Spinal cord (tissue), 10 donors: ENCODE results near the gene POLR3A. TPM values are rescaled to one million over a fixed set of nuclear protein-coding genes. Genes with fewer than 3 reads are reported as not detected.
"Not testable (repeated sequence)": the region's sequence is repeated elsewhere in the genome, so short reads cannot be mapped to it uniquely, and the experiment has no call there.

Source experiments
- DNase-seq, 6 donors: peaks; one replicate each; pipeline versions ENCODE4 v3.0.0 to v3.0.0-alpha.2; 2013 to 2015; ENCODE audit warnings: low spot score in 6 of 6, low read depth in 4 of 6
- H3K27ac ChIP-seq: one replicate; pipeline ENCODE4 v1.5.1; 2013; ENCODE audit warnings: low read depth, low read length, control low read depth
- H3K27me3 ChIP-seq: one replicate; pipeline ENCODE4 v1.6.1; 2013; ENCODE audit warnings: low read length; ENCODE audit not compliant: control insufficient read depth, insufficient read depth
- H3K36me3 ChIP-seq: one replicate; pipeline ENCODE4 v1.6.1; 2013; ENCODE audit warnings: low read length; ENCODE audit not compliant: control insufficient read depth, insufficient read depth
- H3K4me1 ChIP-seq: one replicate; pipeline ENCODE4 v1.6.1; 2013; ENCODE audit warnings: low read length; ENCODE audit not compliant: control insufficient read depth, insufficient read depth
- H3K4me3 ChIP-seq: one replicate; pipeline ENCODE4 v1.5.1; 2013; ENCODE audit warnings: low read depth, low read length, control low read depth
- H3K9me3 ChIP-seq: one replicate; pipeline ENCODE4 v1.6.1; 2013; ENCODE audit warnings: low read length; ENCODE audit not compliant: control insufficient read depth, insufficient read depth
- WGBS: methylation state at CpG from one replicate; pipeline ENCODE4 v1.1.5; 2013; ENCODE audit warnings: missing lambda C conversion rate; ENCODE audit not compliant: insufficient coverage; 5-methylcytosine and 5-hydroxymethylcytosine counted together
- long read RNA-seq, 4 donors: transcript quantifications; one replicate each; lab custom pipeline, GENCODE V29; 2026
- polyA plus RNA-seq, 2 donors: library from polyadenylated mRNA; unstranded; fragments of 120-200 nt; gene quantifications; one replicate each; pipeline ENCODE4 v1.2.1, GENCODE V29; 2013; ENCODE audit not compliant: insufficient read length in 2 of 2
- total RNA-seq, 2 donors: library from RNA; depleted of rRNA in 1 of 2; stranded (reverse); fragments of 120-200 nt in 1 of 2; fragments of >200 nt in 1 of 2; gene quantifications; one replicate each; pipeline versions ENCODE4 v1.2.3 to v1.2.4, GENCODE V29; 2013 to 2014
- donor health status: healthy.

Gene POLR3A
- total RNA-seq (10 to 100 TPM; 15.3 to 25.8 TPM), polyA plus RNA-seq (10 to 100 TPM; 22.3 to 23.4 TPM)
- long read RNA-seq, donor 1, full-length matches to known transcripts = 5 of 5 reads
- long read RNA-seq, donor 1, partial matches to known transcripts = 0 of 5 reads
- long read RNA-seq, donor 1, other reads (novel, unspliced or antisense) = 0 of 5 reads
- long read RNA-seq, donor 2, partial matches to known transcripts = 936 of 2,006 reads
- long read RNA-seq, donor 2, other reads (novel, unspliced or antisense) = 1,070 of 2,006 reads
- long read RNA-seq, donor 3, partial matches to known transcripts = 2,335 of 3,013 reads
- long read RNA-seq, donor 3, other reads (novel, unspliced or antisense) = 678 of 3,013 reads
- long read RNA-seq, donor 4, full-length matches to known transcripts = 1 of 1 reads
- long read RNA-seq, donor 4, partial matches to known transcripts = 0 of 1 reads
- long read RNA-seq, donor 4, other reads (novel, unspliced or antisense) = 0 of 1 reads

DNA sequence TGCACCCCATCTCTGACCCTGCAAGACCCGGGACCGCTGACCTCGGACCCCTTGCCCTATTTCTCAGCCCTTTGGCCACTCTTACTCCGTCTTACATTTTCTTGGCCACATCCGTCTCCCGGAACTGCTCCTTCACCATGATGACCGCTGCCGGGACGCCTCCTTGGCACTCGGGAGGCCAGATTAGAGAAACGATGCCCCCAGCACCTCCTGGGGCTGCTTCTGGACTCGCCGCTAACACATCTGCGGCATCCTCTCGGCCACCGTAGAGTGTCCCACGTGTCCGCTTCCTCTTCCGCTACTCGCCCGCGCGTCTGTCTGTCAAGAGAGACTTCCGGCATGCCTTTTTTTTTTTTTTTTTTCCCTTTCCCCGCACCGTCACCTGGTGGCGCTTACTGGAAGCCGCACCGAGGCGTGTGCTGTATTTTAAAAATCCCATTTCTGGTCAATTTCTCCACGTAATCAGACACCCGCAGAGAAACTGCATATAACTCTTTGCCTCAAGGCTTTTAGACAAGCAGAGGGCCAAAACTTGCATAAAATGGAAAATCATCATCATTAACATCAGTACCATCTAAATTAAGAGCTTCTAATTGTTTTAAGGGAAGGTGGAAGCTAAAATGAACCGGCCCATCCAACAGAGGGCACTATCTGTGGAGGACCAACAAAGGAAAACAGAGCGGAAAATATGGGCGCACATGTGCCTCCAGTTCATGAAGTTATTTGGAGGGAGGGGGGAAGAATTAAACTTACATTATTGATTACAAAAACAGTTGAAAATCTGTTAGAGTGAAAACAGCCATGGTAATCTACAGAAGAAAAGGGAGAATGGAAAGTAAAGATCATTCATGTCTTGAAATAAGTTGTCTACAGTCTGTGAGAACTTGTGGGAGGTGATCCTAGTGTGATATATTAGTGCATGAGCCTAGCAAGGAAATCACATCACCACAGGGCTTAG lies at the start of gene POLR3A:
Gene POLR3A, minus strand, starts transcription at position 247 of the 958 bp plus-strand sequence. Its CDS starts 108 bp downstream, at position 139.
- peak; percentile 89 to 99 (median 94) for DNase-seq
- H3K27ac ChIP-seq = peak within 1 kb of the TSS; percentile 90
- H3K4me1 ChIP-seq = peaks cover 12% of the 10 kb centered on the region
- H3K27me3 ChIP-seq = no peaks in the 10 kb centered on the region
- peaks cover 14% of the 10 kb centered on the region for H3K36me3 ChIP-seq
- H3K9me3 ChIP-seq = no peaks in the 10 kb centered on the region
- peak within 1 kb of the TSS; percentile 96 for H3K4me3 ChIP-seq
- WGBS = 0% methylated on average over 32 of the region's 35 CpGs

GRCh38 chr10:78078539-78079330 lies 49.4 kb upstream of the POLR3A start:
- peak in 2 of 6 donors; percentile 67 to 70 for DNase-seq
- Histone ChIP-seq H3K27ac (no peak overlapping the region), H3K9me3 (no peaks in the 10 kb centered on the region), H3K27me3 (no peaks in the 10 kb centered on the region), H3K36me3 (no peaks in the 10 kb centered on the region), H3K4me1 (peaks cover 6% of the 10 kb centered on the region), H3K4me3 (no peak overlapping the region)
- no CpG with 5 or more reads among the region's 4 CpGs for WGBS

DNA sequence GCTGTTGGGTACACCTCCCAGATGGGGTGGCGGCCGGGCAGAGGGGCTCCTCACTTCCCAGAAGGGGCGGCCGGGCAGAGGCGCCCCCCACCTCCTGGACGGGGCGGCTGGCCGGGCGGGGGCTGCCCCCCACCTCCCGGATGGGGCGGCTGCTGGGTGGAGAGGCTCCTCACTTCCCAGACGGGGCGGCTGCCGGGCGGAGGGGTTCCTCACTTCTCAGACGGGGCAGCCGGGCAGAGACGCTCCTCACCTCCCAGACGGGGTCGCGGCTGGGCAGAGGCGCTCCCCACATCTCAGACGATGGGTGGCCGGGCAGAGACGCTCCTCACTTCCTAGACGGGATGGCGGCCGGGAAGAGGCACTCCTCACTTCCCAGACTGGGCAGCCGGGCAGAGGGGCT lies 46.5 kb upstream of the POLR3A start:
- 100% methylated on average over 3 of the region's 29 CpGs for whole genome bisulfite sequencing
- not testable (repeated sequence) for H3K27ac ChIP-seq, H3K36me3 ChIP-seq, H3K27me3 ChIP-seq, H3K9me3 ChIP-seq, H3K4me3 ChIP-seq, DNase-seq
- H3K4me1 ChIP-seq = peaks cover 15% of the 10 kb centered on the region

DNA sequence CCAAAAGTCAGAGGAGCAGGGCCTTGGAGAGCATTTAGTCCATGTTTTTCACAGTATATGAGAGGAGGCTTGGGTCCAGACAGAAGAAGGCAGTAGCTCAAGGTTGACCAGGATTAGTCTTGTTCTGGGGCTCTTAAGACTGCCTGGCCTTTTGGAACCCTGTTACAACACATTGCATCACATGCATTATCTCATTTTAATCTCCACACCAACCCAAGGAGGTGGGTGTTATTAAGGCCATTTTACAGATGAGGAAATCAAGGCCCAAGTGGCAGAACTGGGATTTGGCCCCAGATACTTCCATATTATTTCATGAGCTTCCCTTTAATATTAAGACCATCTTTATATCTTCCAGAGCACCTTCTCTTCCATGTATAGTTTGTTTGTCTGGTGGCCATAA lies 43.2 kb upstream of the POLR3A start:
- no peaks in the 10 kb centered on the region for H3K9me3 ChIP-seq
- peaks cover 10% of the 10 kb centered on the region for H3K4me1 ChIP-seq
- no peak for DNase-seq
- H3K4me3 ChIP-seq = no peak overlapping the region
- H3K27ac ChIP-seq = no peak overlapping the region
- no peaks in the 10 kb centered on the region for H3K36me3 ChIP-seq
- H3K27me3 ChIP-seq = no peaks in the 10 kb centered on the region

DNA sequence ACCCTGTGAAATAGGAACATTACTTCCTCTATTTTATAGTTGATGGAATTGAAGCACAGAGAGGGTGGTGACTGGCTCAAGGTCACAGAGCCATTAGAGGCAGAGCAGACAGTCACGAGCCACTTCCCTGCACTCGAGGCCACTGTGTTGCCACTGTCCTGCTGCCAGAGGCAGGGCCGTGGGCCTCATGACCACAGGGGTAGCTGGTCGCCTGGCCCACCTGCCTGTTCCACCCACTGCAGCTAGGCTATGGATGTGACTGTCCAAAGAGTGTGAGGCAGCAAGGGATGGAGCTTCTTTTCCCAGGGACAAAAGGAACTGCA lies 42.5 kb upstream of the POLR3A start:
- H3K27ac ChIP-seq = no peak overlapping the region
- H3K27me3 ChIP-seq = no peaks in the 10 kb centered on the region
- H3K4me3 ChIP-seq = no peak overlapping the region
- WGBS = 93% methylated on average over 4 of the region's 4 CpGs
- H3K9me3 ChIP-seq = no peaks in the 10 kb centered on the region
- DNase-seq = no peak
- H3K4me1 ChIP-seq = peaks cover 16% of the 10 kb centered on the region
- no peaks in the 10 kb centered on the region for H3K36me3 ChIP-seq

GRCh38 chr10:78071140-78071856 lies 42.0 kb upstream of the POLR3A start:
- Histone ChIP-seq H3K4me3 (no peak overlapping the region), H3K9me3 (no peaks in the 10 kb centered on the region), H3K36me3 (no peaks in the 10 kb centered on the region), H3K27ac (no peak overlapping the region), H3K27me3 (no peaks in the 10 kb centered on the region), H3K4me1 (peaks cover 17% of the 10 kb centered on the region)
- WGBS = 55% methylated on average over 4 of the region's 4 CpGs
- peak in 2 of 6 donors; percentile 22 to 89 for DNase-seq

DNA sequence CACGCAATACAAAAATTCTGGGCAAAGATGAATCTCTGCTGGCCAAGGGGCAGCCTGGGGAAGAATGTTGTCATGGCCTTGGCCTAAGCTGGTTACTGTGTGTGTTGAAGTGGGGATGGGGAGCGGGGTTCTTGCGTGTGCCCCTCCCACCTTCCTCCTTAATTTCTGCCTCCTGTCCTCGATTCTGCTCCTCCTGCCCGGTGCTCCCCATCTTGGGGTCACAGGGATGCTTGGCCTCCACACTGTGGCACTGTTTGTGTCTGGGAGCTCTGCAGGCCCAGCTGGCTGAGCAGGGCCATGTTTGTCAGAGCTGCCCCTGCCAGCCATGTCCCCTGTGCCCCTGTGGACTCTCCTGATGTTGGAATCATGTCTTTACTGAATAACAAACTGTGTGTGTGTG lies 41.4 kb upstream of the POLR3A start:
- H3K36me3 ChIP-seq = no peaks in the 10 kb centered on the region
- H3K27me3 ChIP-seq = no peaks in the 10 kb centered on the region
- DNase-seq = no peak

GRCh38 chr10:78070064-78070463 lies 40.7 kb upstream of the POLR3A start:
- DNase-seq, H3K27ac ChIP-seq, H3K9me3 ChIP-seq, H3K36me3 ChIP-seq, H3K27me3 ChIP-seq, H3K4me3 ChIP-seq: not testable (repeated sequence)
- peaks cover 25% of the 10 kb centered on the region for H3K4me1 ChIP-seq
- 96% methylated on average over 9 of the region's 12 CpGs for WGBS

More for the DNA sequence above, 41.4 kb upstream of the POLR3A start:
- Histone ChIP-seq H3K4me1 (peaks cover 22% of the 10 kb centered on the region), H3K4me3 (no peak overlapping the region), H3K27ac (no peak overlapping the region), H3K9me3 (no peaks in the 10 kb centered on the region)
- WGBS = 63% methylated on average over 3 of the region's 5 CpGs

- H3K36me3 ChIP-seq = no peaks in the 10 kb centered on the region
- H3K4me1 ChIP-seq = peaks cover 25% of the 10 kb centered on the region
- no peak overlapping the region for H3K27ac ChIP-seq
- H3K9me3 ChIP-seq = no peaks in the 10 kb centered on the region
- no peaks in the 10 kb centered on the region for H3K27me3 ChIP-seq
- H3K4me3 ChIP-seq = no peak overlapping the region
- no peak for DNase-seq
- WGBS = 99% methylated on average over 5 of the region's 6 CpGs
Observed at GRCh38 chr10:78069151-78069550, 39.8 kb upstream of the POLR3A start.
